Fibroblast of lung (primary cell): Measurements from ENCODE around the gene WIPF1.

Experiments
- EZH2 ChIP-seq: IDR thresholded peaks from 2 replicates; pipeline ENCODE4 v1.5.1; 2012; ENCODE audit warnings: low read length, control low read depth, mild to moderate bottlenecking; ENCODE audit errors: missing control alignments
- TF ChIP-seq, protein P1 (sequence below), 2 donors: IDR thresholded peaks in 1 of 2; conservative IDR thresholded peaks in 1 of 2; 1 replicate in 1 of 2; 2 replicates in 1 of 2; pipeline ENCODE4 v1.5.1; 2011 to 2012; ENCODE audit warnings: low read length in 2 of 2, control low read depth in 1 of 2, inconsistent platforms in 1 of 2, low read depth in 1 of 2, mild to moderate bottlenecking in 1 of 2

DNA sequence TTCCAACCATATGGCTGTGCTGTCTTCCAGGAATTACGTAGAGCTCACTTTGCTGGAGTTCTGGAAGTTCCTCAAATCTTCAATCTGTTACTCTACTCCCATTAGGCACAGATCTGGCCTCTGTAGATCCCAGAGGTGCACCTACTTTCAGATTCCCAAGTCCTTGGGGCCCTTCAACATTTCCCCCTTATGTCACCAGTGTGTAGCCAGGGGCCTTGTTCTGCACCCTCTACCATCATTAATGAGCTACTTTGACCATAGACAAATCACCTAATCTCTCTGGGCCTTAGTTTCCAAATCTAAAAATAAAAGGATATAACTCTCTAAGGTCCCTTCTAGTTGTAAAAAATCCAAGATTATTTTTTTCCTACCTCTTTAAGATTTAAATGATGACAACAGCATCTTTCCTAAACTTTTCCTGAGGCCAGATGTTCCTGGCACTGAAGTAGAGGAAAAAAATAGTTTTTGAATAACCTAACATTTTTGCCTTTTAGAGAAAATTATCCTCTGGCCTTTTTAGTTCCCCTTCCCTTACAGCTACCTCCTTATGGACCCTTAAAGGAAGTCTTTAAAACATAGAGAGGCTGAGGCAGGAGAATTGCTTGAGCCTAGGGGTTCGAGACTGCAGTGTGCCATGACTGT, 31.0 kb upstream of the WIPF1 start:
- TF ChIP-seq, protein P1, sequence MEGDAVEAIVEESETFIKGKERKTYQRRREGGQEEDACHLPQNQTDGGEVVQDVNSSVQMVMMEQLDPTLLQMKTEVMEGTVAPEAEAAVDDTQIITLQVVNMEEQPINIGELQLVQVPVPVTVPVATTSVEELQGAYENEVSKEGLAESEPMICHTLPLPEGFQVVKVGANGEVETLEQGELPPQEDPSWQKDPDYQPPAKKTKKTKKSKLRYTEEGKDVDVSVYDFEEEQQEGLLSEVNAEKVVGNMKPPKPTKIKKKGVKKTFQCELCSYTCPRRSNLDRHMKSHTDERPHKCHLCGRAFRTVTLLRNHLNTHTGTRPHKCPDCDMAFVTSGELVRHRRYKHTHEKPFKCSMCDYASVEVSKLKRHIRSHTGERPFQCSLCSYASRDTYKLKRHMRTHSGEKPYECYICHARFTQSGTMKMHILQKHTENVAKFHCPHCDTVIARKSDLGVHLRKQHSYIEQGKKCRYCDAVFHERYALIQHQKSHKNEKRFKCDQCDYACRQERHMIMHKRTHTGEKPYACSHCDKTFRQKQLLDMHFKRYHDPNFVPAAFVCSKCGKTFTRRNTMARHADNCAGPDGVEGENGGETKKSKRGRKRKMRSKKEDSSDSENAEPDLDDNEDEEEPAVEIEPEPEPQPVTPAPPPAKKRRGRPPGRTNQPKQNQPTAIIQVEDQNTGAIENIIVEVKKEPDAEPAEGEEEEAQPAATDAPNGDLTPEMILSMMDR (conservative IDR thresholded peaks at IDR 0.05 in 1 of 2, IDR thresholded peaks at IDR 0.05 in 1 of 2; ENCODE audit: low read depth in 1 of 2, low read length in 2 of 2), result no peak
- TF ChIP-seq EZH2, result no peak
